EH (cell line): Measurements from ENCODE around the gene TMEM63C.
"Not testable (repeated sequence)": the region's sequence is repeated elsewhere in the genome, so short reads cannot be mapped to it uniquely, and the experiment has no call there.

Experiments used
- DNase-seq: peaks from one replicate; pipeline ENCODE4 v3.0.0-alpha.2; 2015; ENCODE audit warnings: low read depth

The TMEM63C gene

GRCh38 chr14:77279719-77280118 is 98.1 kb downstream of the TMEM63C start:
- no peak for DNase-seq

- DNase-seq, result not testable (repeated sequence)
These were observed 99.3 kb downstream of the TMEM63C start for GRCh38 chr14:77280921-77281320.

GRCh38 chr14:77281852-77282410 is 100.3 kb downstream of the TMEM63C start:
- no peak for DNase-seq

GRCh38 chr14:77284066-77284465 is 102.5 kb downstream of the TMEM63C start:
- DNase-seq, result no peak

- DNase-seq, result no peak
These were observed 102.9 kb downstream of the TMEM63C start for GRCh38 chr14:77284466-77284865.

- no peak for DNase-seq
These were observed 105.0 kb downstream of the TMEM63C start for GRCh38 chr14:77286576-77286975.

GRCh38 chr14:77290705-77291104 is 109.1 kb downstream of the TMEM63C start:
- peak; percentile 45 for DNase-seq

GRCh38 chr14:77296155-77296554 is 114.6 kb downstream of the TMEM63C start:
- DNase-seq, result no peak

- DNase-seq, result no peak
These were observed 115.3 kb downstream of the TMEM63C start for GRCh38 chr14:77296906-77297305.

GRCh38 chr14:77299771-77300170 is 118.2 kb downstream of the TMEM63C start:
- no peak for DNase-seq

GRCh38 chr14:77301103-77301502 is 119.5 kb downstream of the TMEM63C start:
- peak; percentile 79 for DNase-seq

GRCh38 chr14:77302926-77303325 is 121.3 kb downstream of the TMEM63C start:
- DNase-seq, result peak; percentile 73

GRCh38 chr14:77303417-77304156 is 122.0 kb downstream of the TMEM63C start:
- peak; percentile 95 for DNase-seq

- no peak for DNase-seq
These were observed 124.1 kb downstream of the TMEM63C start for GRCh38 chr14:77305696-77306095.

- no peak for DNase-seq
These were observed 124.8 kb downstream of the TMEM63C start for GRCh38 chr14:77306416-77306815.

- peak; percentile 73 for DNase-seq
These were observed 125.4 kb downstream of the TMEM63C start for GRCh38 chr14:77306851-77307496.
